Body of pancreas (tissue), 4 donors: ENCODE data around the gene ANKMY1. TPM values are rescaled to one million over a fixed set of nuclear protein-coding genes. Genes with fewer than 3 reads are reported as not detected.

Experiments used
- ATAC-seq: fragments of 150-250 bp; one replicate; pipeline ENCODE4 v1.9.1; 2016
- DNase-seq, 4 donors: peaks; one replicate each; pipeline ENCODE4 v3.0.0-alpha.2; 2019
- H3K27ac ChIP-seq, 4 donors: fragments of 200-600 bp; sonication (generic); 1 replicate in 3 of 4; 2 replicates in 1 of 4; pipeline versions ENCODE4 v1.5.1 to v1.6.1; 2016 to 2019; ENCODE audit warnings: mild to moderate bottlenecking in 1 of 4, mixed read lengths in 1 of 4, moderate library complexity in 1 of 4
- H3K27me3 ChIP-seq, 2 donors: fragments of 200-600 bp; sonication (generic); one replicate each; pipeline ENCODE4 v1.6.0; 2016; ENCODE audit warnings: mild to moderate bottlenecking in 1 of 2
- H3K36me3 ChIP-seq, 2 donors: fragments of 200-600 bp; sonication (generic); replicated peaks in 1 of 2; 2 replicates each; pipeline ENCODE4 v1.5.1; 2016; ENCODE audit warnings: low read depth in 2 of 2; ENCODE audit not compliant: insufficient read depth in 1 of 2
- H3K4me1 ChIP-seq: fragments of 200-600 bp; sonication (generic); one replicate; pipeline ENCODE4 v1.6.0; 2016
- H3K4me3 ChIP-seq, 2 donors: fragments of 200-600 bp; sonication (generic); 1 replicate in 1 of 2; 2 replicates in 1 of 2; pipeline ENCODE4 v1.5.1; 2016 to 2019
- H3K9me3 ChIP-seq, 3 donors: fragments of 200-600 bp; sonication (generic); 1 replicate in 2 of 3; 2 replicates in 1 of 3; pipeline ENCODE4 v1.5.1; 2016
- POLR2A ChIP-seq, 3 donors: fragments of 450-650 bp; IDR thresholded peaks; one replicate each; pipeline ENCODE4 v1.6.1; 2016; ENCODE audit warnings: antibody characterized with exemption in 3 of 3, mild to moderate bottlenecking in 2 of 3
- WGBS, 2 donors: methylation state at CpG; one replicate each; pipeline ENCODE4 v1.1.5; 2017; 5-methylcytosine and 5-hydroxymethylcytosine counted together
- intact Hi-C: fragments of 100-400 bp; cut with DNase I; formaldehyde crosslinking; loops from one replicate; pipeline ENCODE4 v1.15.1; 2023
- total RNA-seq, 2 donors: library from RNA; depleted of rRNA; stranded (reverse); fragments of >200 nt; gene quantifications; one replicate each; pipeline ENCODE4 v1.1.0, GENCODE V29; 2016
- TF ChIP-seq, protein P1 (sequence below), 7 experiments: fragments of 450-650 bp in 4 of 7; fragments of 200-600 bp in 3 of 7; sonication (generic) in 3 of 7; IDR thresholded peaks; one replicate each; pipeline ENCODE4 v1.5.1; 2016 to 2019; ENCODE audit warnings: antibody characterized with exemption in 7 of 7

Gene ANKMY1
- total RNA-seq, 2 donors from 2014 or later = 17.9 to 26.0 TPM

DNA sequence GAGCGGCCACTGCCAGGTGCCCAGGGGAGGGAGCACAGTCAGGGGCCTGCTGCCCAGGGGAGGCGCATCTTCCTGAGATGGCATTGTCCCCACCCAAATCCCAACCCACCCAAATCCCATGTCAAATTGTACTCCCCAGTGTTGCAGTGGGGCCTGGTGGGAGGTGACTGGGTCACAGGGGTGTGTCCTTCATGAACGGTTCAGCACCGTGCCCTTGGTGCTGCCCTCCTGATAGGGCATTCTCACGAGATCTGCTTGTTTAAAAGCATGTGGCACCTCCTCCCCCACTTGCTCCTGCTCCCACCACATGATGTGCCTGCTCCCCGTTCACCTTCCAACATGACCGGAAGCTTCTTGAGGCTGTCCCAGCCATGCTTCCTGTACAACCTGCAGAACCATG lies 27.6 kb downstream of the ANKMY1 start:
- 90 to 91% methylated on average over 7 of the region's 7 CpGs for WGBS, 2 donors
- Histone ChIP-seq H3K9me3 (peaks cover 0 to 13% (median 0%) of the 10 kb centered on the region in 3 donors), H3K27ac (no peak overlapping the region), H3K27me3 (no peaks in the 10 kb centered on the region), H3K36me3 (peaks cover 0 to 2% of the 10 kb centered on the region in 2 donors), H3K4me3 (no peak overlapping the region), H3K4me1 (no peaks in the 10 kb centered on the region)
- TF ChIP-seq, protein P1, sequence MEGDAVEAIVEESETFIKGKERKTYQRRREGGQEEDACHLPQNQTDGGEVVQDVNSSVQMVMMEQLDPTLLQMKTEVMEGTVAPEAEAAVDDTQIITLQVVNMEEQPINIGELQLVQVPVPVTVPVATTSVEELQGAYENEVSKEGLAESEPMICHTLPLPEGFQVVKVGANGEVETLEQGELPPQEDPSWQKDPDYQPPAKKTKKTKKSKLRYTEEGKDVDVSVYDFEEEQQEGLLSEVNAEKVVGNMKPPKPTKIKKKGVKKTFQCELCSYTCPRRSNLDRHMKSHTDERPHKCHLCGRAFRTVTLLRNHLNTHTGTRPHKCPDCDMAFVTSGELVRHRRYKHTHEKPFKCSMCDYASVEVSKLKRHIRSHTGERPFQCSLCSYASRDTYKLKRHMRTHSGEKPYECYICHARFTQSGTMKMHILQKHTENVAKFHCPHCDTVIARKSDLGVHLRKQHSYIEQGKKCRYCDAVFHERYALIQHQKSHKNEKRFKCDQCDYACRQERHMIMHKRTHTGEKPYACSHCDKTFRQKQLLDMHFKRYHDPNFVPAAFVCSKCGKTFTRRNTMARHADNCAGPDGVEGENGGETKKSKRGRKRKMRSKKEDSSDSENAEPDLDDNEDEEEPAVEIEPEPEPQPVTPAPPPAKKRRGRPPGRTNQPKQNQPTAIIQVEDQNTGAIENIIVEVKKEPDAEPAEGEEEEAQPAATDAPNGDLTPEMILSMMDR (IDR thresholded peaks at IDR 0.05) = no peak
- no peak for TF ChIP-seq POLR2A (IDR thresholded peaks at IDR 0.05)
- intact Hi-C loops = no loop called here
- DNase-seq (no peak), ATAC-seq (no peak)

DNA sequence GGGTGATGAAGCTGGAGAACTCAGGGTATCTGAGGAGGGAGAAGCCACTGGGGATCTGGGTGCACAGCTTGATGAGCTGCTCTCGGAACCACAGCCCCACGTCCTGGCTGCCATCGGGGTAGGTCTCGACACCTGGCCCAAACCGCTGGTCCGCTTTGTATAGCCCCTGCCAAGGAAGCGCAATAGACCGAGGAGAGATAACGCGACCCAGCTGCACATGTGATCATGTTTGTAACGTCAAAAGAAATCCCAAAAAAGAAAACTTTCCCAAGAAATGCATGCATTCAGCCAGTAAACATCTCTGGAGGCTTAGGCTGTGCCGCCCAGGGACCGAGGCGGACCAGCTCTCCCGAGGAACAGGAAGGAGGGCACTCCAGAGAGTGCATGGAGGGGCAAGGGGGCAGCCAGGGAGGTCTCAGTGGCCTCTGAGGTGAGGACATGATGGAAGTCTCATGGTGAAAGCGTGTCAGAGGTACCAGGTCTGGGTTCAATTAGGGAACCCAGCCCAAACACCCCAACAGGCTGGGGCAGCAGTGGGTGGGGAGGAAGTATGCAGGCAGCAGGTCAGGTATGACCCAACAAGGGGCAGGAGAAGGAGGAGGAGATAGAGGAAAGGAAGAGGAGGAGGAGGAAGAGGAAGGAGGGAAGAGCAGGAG lies 28.3 kb downstream of the ANKMY1 start:
- H3K9me3 ChIP-seq = peaks cover 0 to 13% (median 0%) of the 10 kb centered on the region in 3 donors
- H3K4me1 ChIP-seq = no peaks in the 10 kb centered on the region
- WGBS, 2 donors = 96 to 98% methylated on average over 10 to 16 of the region's 16 CpGs
- H3K36me3 ChIP-seq = peaks cover 0 to 6% of the 10 kb centered on the region in 2 donors
- no peaks in the 10 kb centered on the region for H3K27me3 ChIP-seq
- ATAC-seq = no peak
- no peak for TF ChIP-seq POLR2A (IDR thresholded peaks at IDR 0.05)
- TF ChIP-seq, protein P1 (IDR thresholded peaks at IDR 0.05) = no peak
- no peak for DNase-seq
- intact Hi-C loops = no loop called here
- no peak overlapping the region for H3K27ac ChIP-seq
- H3K4me3 ChIP-seq = no peak overlapping the region

DNA sequence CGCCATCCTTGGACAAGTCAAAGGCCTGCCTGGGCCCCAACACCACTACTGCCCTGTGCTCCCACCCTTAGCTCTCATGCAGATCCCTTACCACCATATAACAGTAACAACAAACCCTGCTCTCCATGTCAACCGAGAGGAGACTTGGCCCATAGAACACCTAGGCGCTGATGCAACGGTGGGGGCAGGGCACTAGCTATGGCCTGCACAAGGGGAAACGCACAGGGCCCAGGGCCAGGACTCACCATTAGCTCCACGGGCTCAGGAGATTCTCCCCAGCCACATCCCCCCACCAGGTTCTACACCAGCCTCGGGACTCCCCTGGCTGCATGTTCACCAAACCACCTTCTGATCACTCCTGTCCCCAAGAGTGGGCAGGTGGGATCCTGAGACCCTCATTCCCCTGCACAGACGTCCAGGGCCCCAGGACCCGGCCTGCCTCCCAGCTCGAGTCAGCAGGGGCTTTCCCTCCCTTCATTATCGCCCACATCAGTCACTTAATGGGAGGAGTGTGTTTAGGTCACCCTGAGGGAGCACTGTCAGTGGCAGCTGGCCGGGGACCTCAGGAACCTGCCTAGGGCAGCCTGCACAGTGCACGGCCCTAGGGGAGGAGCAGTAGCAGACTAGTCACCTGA lies 29.3 kb downstream of the ANKMY1 start:
- intact Hi-C loops = no loop called here
- no peak for DNase-seq
- Histone ChIP-seq H3K4me3 (no peak overlapping the region), H3K9me3 (peaks cover 0 to 13% (median 0%) of the 10 kb centered on the region in 3 donors), H3K27me3 (no peaks in the 10 kb centered on the region), H3K36me3 (peaks cover 0 to 6% of the 10 kb centered on the region in 2 donors), H3K27ac (no peak overlapping the region), H3K4me1 (no peaks in the 10 kb centered on the region)
- TF ChIP-seq POLR2A (IDR thresholded peaks at IDR 0.05) = no peak
- TF ChIP-seq, protein P1 (IDR thresholded peaks at IDR 0.05) = no peak
- ATAC-seq = no peak
- 87 to 95% methylated on average over 13 of the region's 13 CpGs for WGBS, 2 donors

DNA sequence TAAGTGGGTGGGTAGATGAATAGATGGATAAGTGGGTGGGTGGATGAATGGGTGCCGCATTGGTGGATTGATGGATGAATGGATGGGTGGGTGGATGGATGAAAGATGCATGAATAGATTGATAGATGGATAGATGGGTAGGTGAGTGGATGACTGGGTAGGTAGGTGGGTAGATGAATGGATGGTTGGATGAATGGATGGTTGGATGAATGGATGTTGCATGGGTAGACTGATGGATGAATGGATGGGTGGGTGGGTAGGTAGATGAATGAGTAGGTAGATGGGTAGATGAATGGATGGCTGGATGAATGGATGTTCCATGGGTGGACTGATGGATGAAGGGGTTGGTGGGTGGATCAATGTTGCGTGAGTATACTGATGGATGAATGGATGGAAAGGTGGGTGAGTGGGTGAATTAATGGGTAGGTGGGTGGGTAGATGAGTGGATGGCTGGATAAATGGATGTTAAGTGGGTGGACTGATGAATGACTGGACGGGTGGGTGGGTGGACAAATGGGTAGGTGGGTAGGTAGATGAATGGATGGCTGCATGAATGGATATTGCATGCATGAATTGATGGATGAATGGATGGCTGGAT lies 30.5 kb downstream of the ANKMY1 start:
- 62 to 83% methylated on average over 3 of the region's 3 CpGs for WGBS, 2 donors
- TF ChIP-seq, protein P1 (IDR thresholded peaks at IDR 0.05) = no peak
- TF ChIP-seq POLR2A (IDR thresholded peaks at IDR 0.05) = no peak
- H3K36me3 ChIP-seq = peaks cover 0 to 6% of the 10 kb centered on the region in 2 donors
- no peaks in the 10 kb centered on the region for H3K4me1 ChIP-seq
- H3K27me3 ChIP-seq = no peaks in the 10 kb centered on the region
- intact Hi-C loops = no loop called here
- no peak overlapping the region for H3K27ac ChIP-seq
- H3K9me3 ChIP-seq = peaks cover 0 to 12% (median 0%) of the 10 kb centered on the region in 3 donors
- ATAC-seq (no peak), DNase-seq (no peak)
- H3K4me3 ChIP-seq = no peak overlapping the region
